K562 (cell line): ENCODE measurements around the gene NABP2. TPM values are rescaled to one million over a fixed set of nuclear protein-coding genes. Genes with fewer than 3 reads are reported as not detected.

Experiments used
- ARID2 ChIP-seq: fragments of 450-650 bp; IDR thresholded peaks from 2 replicates; pipeline ENCODE4 v1.6.1; 2017; ENCODE audit warnings: antibody characterized with exemption, mild to moderate bottlenecking
- ARID4B ChIP-seq: sonication (generic); formaldehyde crosslinking; IDR thresholded peaks from 2 replicates; pipeline ENCODE4 v1.8.0; 2022; ENCODE audit warnings: mild to moderate bottlenecking, missing genetic modification reagents
- FOXK2 ChIP-seq, 2 experiments: fragments of 450-650 bp; IDR thresholded peaks in 1 of 2; conservative IDR thresholded peaks in 1 of 2; 2 replicates each; pipeline ENCODE4 v1.6.1; 2016; ENCODE audit warnings: low read depth in 2 of 2, mild to moderate bottlenecking in 1 of 2
- LARP7 ChIP-seq: fragments of 450-650 bp; IDR thresholded peaks from 2 replicates; pipeline ENCODE4 v1.6.1; 2016
- MAZ ChIP-seq, 2 experiments: fragments of 450-650 bp in 1 of 2; sonication (generic) in 1 of 2; formaldehyde crosslinking; IDR thresholded peaks in 1 of 2; conservative IDR thresholded peaks in 1 of 2; 2 replicates each; pipeline versions ENCODE4 v1.4.0 to v1.5.0; 2020; ENCODE audit warnings: mild to moderate bottlenecking in 1 of 2, missing genetic modification reagents in 1 of 2
- MNT ChIP-seq, 2 experiments: fragments of 450-650 bp; conservative IDR thresholded peaks; 2 replicates each; pipeline ENCODE4 v1.6.1; 2017; ENCODE audit warnings: mild to moderate bottlenecking in 2 of 2, moderate library complexity in 2 of 2
- NCOA6 ChIP-seq: fragments of 450-650 bp; IDR thresholded peaks from 2 replicates; pipeline ENCODE4 v1.6.1; 2017; ENCODE audit warnings: mild to moderate bottlenecking
- PRPF4 ChIP-seq: fragments of 200-400 bp; formaldehyde crosslinking; IDR thresholded peaks from one replicate; pipeline ENCODE4 v1.6.1; 2017; ENCODE audit warnings: low read length, low read depth, mild to moderate bottlenecking; ENCODE audit not compliant: insufficient read depth, poor library complexity, severe bottlenecking
- SRSF1 ChIP-seq: fragments of 200-400 bp; formaldehyde crosslinking; IDR thresholded peaks from 2 replicates; pipeline ENCODE4 v1.6.1; 2017; ENCODE audit warnings: mild to moderate bottlenecking, low read depth, low read length, moderate library complexity
- TCF15 ChIP-seq: fragments of 250-450 bp; sonication (Bioruptor Pico); IDR thresholded peaks from 2 replicates; pipeline ENCODE4 v1.8.0; 2022; ENCODE audit warnings: moderate library complexity, mild to moderate bottlenecking, inconsistent platforms
- VEZF1 ChIP-seq: fragments of 200-800 bp; sonication (Bioruptor generic); IDR thresholded peaks from 2 replicates; pipeline ENCODE4 v1.6.1; 2017; ENCODE audit warnings: missing genetic modification characterization, missing compliant biosample characterization
- ZBTB43 ChIP-seq: sonication (generic); formaldehyde crosslinking; IDR thresholded peaks from 2 replicates; pipeline ENCODE4 v1.8.0; 2023; ENCODE audit warnings: mild to moderate bottlenecking, missing genetic modification reagents
- ZFP36 ChIP-seq: fragments of 150-350 bp; IDR thresholded peaks from 2 replicates; pipeline ENCODE4 v1.6.1; 2018; ENCODE audit warnings: low read length, low read depth; ENCODE audit not compliant: partially characterized antibody
- ZNF324 ChIP-seq: fragments of 250-450 bp; sonication (Bioruptor Pico); IDR thresholded peaks from 2 replicates; pipeline ENCODE4 v1.4.0; 2020; ENCODE audit warnings: mild to moderate bottlenecking
- polyA plus RNA-seq, 8 experiments: library from polyadenylated mRNA; depleted of rRNA in 4 of 8; stranded (reverse) in 5 of 8; unstranded in 3 of 8; fragments of >200 nt; fragmentation: Nextera tagmentation in 2 of 8; fragmentation: Illumina TruSeq in 1 of 8; extraction: Ambion mirVana in 2 of 8; extraction: Trizol in 1 of 8; gene quantifications; 2 replicates each; pipeline versions ENCODE4 v1.2.1 to v1.2.3, GENCODE V29; 2011 to 2014; ENCODE audit warnings: inconsistent platforms in 1 of 8, missing spikeins in 1 of 8
- total RNA-seq, 7 experiments: library from RNA; depleted of rRNA in 6 of 7; stranded (reverse); fragments of >200 nt in 6 of 7; fragmentation: Illumina TruSeq in 2 of 7; extraction: Trizol in 2 of 7; gene quantifications; 2 replicates each; pipeline versions ENCODE4 v1.2.1 to v1.2.3, GENCODE V29; 2011 to 2021; ENCODE audit warnings: low replicate concordance in 1 of 7

The NABP2 gene
- total and polyA plus RNA-seq, 9 of the 15 experiments (the other 6 are each of a cell fraction or from before 2014, with no cell fraction given): 11.3 to 60.6 (median 43.5) TPM

- peak; percentile 83; the same call in 1 of the 2 replicates for TF ChIP-seq LARP7
- peak in 1 of 2 experiments; percentile 52; a peak in 2 of 4 replicates for TF ChIP-seq MAZ (CRISPR knock-in tag; conservative IDR thresholded peaks at IDR 0.05 in 1 of 2, IDR thresholded peaks at IDR 0.05 in 1 of 2)
- no peak for TF ChIP-seq ZNF324 (CRISPR knock-in tag)
- TF ChIP-seq ARID4B (CRISPR knock-in tag): 0 out of 2 replicates have a peak, but pooled peaks have one; percentile 12
- TF ChIP-seq ARID2: peak; percentile 24; the same call in 1 of the 2 replicates
- no peak for TF ChIP-seq ZFP36
- TF ChIP-seq PRPF4: no peak
- TF ChIP-seq NCOA6: no peak
- no peak for TF ChIP-seq MNT (conservative IDR thresholded peaks at IDR 0.05)
- no peak for TF ChIP-seq TCF15 (CRISPR knock-in tag)
- TF ChIP-seq VEZF1 (CRISPR knock-in tag): peak; percentile 57; the same call in 1 of the 2 replicates
- TF ChIP-seq ZBTB43 (CRISPR knock-in tag): no peak
- TF ChIP-seq FOXK2 (conservative IDR thresholded peaks at IDR 0.05 in 1 of 2, IDR thresholded peaks at IDR 0.05 in 1 of 2; ENCODE audit: low read depth in 2 of 2): peak in 1 of 2 experiments; percentile 95; a peak in 2 of 4 replicates
- no peak for TF ChIP-seq SRSF1
These were observed 2.8 kb upstream of the NABP2 start (continued) for GRCh38 chr12:56221232-56221756.
